Panc1 (cell line): ENCODE measurements around the gene EID2B. TPM values are rescaled to one million over a fixed set of nuclear protein-coding genes. Genes with fewer than 3 reads are reported as not detected.

ENCODE experiments used
- ATAC-seq: fragments of 200-7000 bp; cut with Tn5 transposase; 2 replicates; pipeline ENCODE4 v1.9.1; 2020; ENCODE audit warnings: mild to moderate bottlenecking, moderate library complexity
- BruUV-seq: library from RNA; stranded (reverse); fragments of 400-500 nt; replicated peaks from 2 replicates; lab custom pipeline; 2021; lab: Mats Ljungman, UMichigan
- CTCF ChIA-PET: fragments of 300-600 bp; sonication (Branson Sonifier 250); formaldehyde crosslinking; loops from one replicate; lab custom pipeline; 2022; ENCODE audit warnings: antibody characterized with exemption; lab: Charles Lee
- POLR2A ChIA-PET: fragments of 300-600 bp; sonication (Branson Sonifier 250); formaldehyde crosslinking; loops from one replicate; lab custom pipeline; 2022; ENCODE audit warnings: antibody characterized with exemption; lab: Charles Lee
- DNase-seq: peaks from one replicate; pipeline ENCODE4 v3.0.0-alpha.2; 2010; ENCODE audit warnings: low read depth, low spot score
- H3K27ac ChIP-seq: 2 replicates; pipeline ENCODE4 v1.5.1; 2011; ENCODE audit warnings: mild to moderate bottlenecking, low read length, inconsistent platforms
- H3K27me3 ChIP-seq: fragments of 200-500 bp; sonication (Bioruptor generic); 2 replicates; pipeline ENCODE4 v1.6.0; 2014; ENCODE audit warnings: low read length, inconsistent platforms; ENCODE audit not compliant: control insufficient read depth, insufficient read depth
- H3K36me3 ChIP-seq: fragments of 200-500 bp; sonication (Bioruptor generic); 2 replicates; pipeline ENCODE4 v1.5.1; 2014; ENCODE audit warnings: inconsistent platforms, mild to moderate bottlenecking, low read length, moderate library complexity; ENCODE audit not compliant: control insufficient read depth, insufficient read depth
- H3K4me1 ChIP-seq: 2 replicates; pipeline ENCODE4 v1.5.1; 2011; ENCODE audit warnings: inconsistent platforms, mild to moderate bottlenecking, low read length, moderate library complexity; ENCODE audit not compliant: control insufficient read depth, insufficient read depth
- H3K4me3 ChIP-seq, 2 experiments: 2 replicates each; pipeline ENCODE4 v1.5.1; 2011 to 2012; ENCODE audit warnings: low read depth in 2 of 2, low read length in 2 of 2, mild to moderate bottlenecking in 2 of 2, inconsistent platforms in 1 of 2, moderate library complexity in 1 of 2
- H3K9me3 ChIP-seq: fragments of 200-500 bp; sonication (Bioruptor generic); 2 replicates; pipeline ENCODE4 v1.5.1; 2014; ENCODE audit warnings: low read depth, mild to moderate bottlenecking, inconsistent platforms, low read length, moderate library complexity; ENCODE audit not compliant: control insufficient read depth, insufficient read depth
- POLR2AphosphoS5 ChIP-seq: IDR thresholded peaks from 2 replicates; pipeline ENCODE4 v1.6.1; 2012; ENCODE audit warnings: mild to moderate bottlenecking, low read depth, low read length, moderate library complexity
- REST ChIP-seq, 2 experiments: IDR thresholded peaks; 2 replicates each; pipeline ENCODE4 v1.6.1; 2011 to 2012; ENCODE audit warnings: low read depth in 2 of 2, control low read depth in 1 of 2, low read length in 1 of 2, mild to moderate bottlenecking in 1 of 2, moderate library complexity in 1 of 2; ENCODE audit not compliant: insufficient read depth in 1 of 2
- SIN3A ChIP-seq: IDR thresholded peaks from 2 replicates; pipeline ENCODE4 v1.6.1; 2012; ENCODE audit warnings: low read depth, mild to moderate bottlenecking, low read length, moderate library complexity, borderline replicate concordance; ENCODE audit not compliant: insufficient read depth
- TCF7L2 ChIP-seq: IDR thresholded peaks from 2 replicates; pipeline ENCODE4 v1.6.1; 2011; ENCODE audit warnings: mild to moderate bottlenecking, low read depth, low read length, inconsistent platforms
- in situ Hi-C: cut with HindIII; loops from 2 replicates; pipeline ENCODE4 v1.10.0; 2016; ENCODE audit warnings: low sequenced_read_pairs, low pct_unique_long_range_greater_than_20kb
- intact Hi-C: fragments of 100-400 bp; cut with micrococcal nuclease; formaldehyde crosslinking; loops from one replicate; pipeline ENCODE4 v1.10.0; 2022; ENCODE audit not compliant: unreplicated experiment
- total RNA-seq: library from RNA; stranded (reverse); gene quantifications from one replicate; pipeline ENCODE4 v1.2.1, GENCODE V29; 2021; ENCODE audit not compliant: unreplicated experiment
- TF ChIP-seq, protein P1 (sequence below): fragments of 450-650 bp; IDR thresholded peaks from 2 replicates; pipeline ENCODE4 v1.5.1; 2017; ENCODE audit warnings: mild to moderate bottlenecking

Gene EID2B
- total RNA-seq, 1 experiment from 2014 or later: 37.7 TPM

DNA sequence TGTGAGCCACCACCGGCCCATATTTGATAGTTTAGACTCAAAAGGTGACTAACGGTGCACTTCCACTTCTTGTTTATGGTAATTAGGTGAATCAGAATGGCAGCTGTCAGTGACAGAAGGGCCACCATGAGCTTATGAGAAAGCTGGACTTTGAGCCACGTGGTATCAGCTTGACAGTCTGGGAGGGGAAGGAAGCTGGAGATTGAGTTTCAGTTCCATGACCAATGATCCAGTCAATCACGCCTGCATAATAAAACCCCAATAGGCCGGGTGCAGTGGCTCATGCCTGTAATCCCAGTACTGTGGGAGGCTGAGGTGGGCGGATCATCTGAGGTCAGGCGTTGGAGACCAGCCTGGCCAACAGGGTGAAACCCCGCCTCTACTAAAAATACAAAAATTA is 8.2 kb downstream of the EID2B start:
- TF ChIP-seq SIN3A (no peak), REST (IDR thresholded peaks at IDR 0.05; ENCODE audit: insufficient read depth in 1 of 2, low read depth in 2 of 2, low read length in 1 of 2) (no peak), TCF7L2 (no peak), POLR2AphosphoS5 (no peak)
- TF ChIP-seq, protein P1, sequence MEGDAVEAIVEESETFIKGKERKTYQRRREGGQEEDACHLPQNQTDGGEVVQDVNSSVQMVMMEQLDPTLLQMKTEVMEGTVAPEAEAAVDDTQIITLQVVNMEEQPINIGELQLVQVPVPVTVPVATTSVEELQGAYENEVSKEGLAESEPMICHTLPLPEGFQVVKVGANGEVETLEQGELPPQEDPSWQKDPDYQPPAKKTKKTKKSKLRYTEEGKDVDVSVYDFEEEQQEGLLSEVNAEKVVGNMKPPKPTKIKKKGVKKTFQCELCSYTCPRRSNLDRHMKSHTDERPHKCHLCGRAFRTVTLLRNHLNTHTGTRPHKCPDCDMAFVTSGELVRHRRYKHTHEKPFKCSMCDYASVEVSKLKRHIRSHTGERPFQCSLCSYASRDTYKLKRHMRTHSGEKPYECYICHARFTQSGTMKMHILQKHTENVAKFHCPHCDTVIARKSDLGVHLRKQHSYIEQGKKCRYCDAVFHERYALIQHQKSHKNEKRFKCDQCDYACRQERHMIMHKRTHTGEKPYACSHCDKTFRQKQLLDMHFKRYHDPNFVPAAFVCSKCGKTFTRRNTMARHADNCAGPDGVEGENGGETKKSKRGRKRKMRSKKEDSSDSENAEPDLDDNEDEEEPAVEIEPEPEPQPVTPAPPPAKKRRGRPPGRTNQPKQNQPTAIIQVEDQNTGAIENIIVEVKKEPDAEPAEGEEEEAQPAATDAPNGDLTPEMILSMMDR: no peak
- Histone ChIP-seq H3K4me1 (peaks cover 3% of the 10 kb centered on the region; the same call in 1 of the 2 replicates), H3K27me3 (no peaks in the 10 kb centered on the region), H3K27ac (no peak overlapping the region), H3K36me3 (no peaks in the 10 kb centered on the region), H3K4me3 (no peak overlapping the region), H3K9me3 (no peaks in the 10 kb centered on the region)
- no peak for DNase-seq
- peak; percentile 1; the same call in 1 of the 2 replicates for ATAC-seq
- CTCF ChIA-PET: interaction anchor here (0.5 to 2.4 kb wide), 14 partner anchors 8 to 242 kb away, joined by 3 to 23 read pairs (median 4); partner anchors contain the start of genes EID2, EID2B and SELENOV
- BruUV-seq: no TSS peak
- in situ Hi-C loops (no loop called here), intact Hi-C loops (no loop called here)
- POLR2A ChIA-PET: interaction anchor here (0.5 to 11.8 kb wide), 12 partner anchors 8 to 337 kb away, joined by 3 to 196 read pairs (median 4); partner anchors contain the start of genes DYRK1B, EID2B, MED29 and RPS16

DNA sequence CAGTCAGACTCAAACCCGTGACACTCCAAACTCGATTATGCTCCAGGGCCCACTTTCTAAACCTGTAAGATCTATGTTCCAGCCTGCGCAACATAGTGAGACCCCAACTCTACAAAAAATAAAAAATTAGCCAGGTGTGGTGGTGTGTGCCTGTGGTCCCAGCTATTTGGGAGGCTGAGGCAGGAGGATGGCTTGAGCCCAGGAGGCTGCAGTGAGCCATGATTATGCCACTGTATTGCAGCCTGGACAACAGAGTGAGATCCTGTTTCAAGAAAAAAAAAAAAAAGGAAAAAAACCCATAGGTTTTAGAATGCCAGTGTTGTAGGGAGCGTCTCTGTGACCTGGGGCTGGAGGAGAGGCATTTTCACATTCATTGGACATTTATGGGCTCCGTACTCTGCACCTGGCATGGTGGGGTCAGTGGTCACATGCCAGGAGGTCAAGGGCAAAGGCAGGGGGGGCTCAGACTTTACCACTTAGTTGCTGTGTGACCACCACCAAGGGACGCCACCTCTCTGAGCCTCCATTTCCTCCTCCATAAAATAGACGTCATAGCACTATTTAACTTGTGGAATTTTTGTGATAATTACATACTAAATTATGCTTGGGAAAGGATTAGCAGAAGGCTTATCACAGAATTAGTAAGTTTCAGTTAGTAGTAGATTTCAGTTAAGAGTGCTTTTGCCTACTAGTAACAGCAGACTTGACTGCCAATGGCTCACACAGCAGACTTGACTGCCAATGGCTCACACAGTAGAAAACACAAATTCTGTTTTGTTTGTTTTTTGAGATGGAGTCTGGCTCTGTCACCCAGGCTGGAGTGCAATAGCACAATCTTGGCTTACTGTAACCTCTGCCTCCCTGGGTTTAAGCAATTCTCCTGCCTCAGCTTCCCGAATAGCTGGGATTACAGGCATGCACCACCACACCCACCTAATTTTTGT is 11.8 kb downstream of the EID2B start:
- no TSS peak for BruUV-seq

More for the DNA sequence above, 11.8 kb downstream of the EID2B start:
- Histone ChIP-seq H3K36me3 (no peaks in the 10 kb centered on the region), H3K27ac (no peak overlapping the region), H3K4me1 (peaks cover 13% of the 10 kb centered on the region), H3K9me3 (no peaks in the 10 kb centered on the region), H3K4me3 (no peak overlapping the region), H3K27me3 (peaks cover 5% of the 10 kb centered on the region)
- DNase-seq (no peak), ATAC-seq (no peak)
- TF ChIP-seq SIN3A: no peak
- no peak for TF ChIP-seq POLR2AphosphoS5
- no peak for TF ChIP-seq TCF7L2
- no peak for TF ChIP-seq REST (IDR thresholded peaks at IDR 0.05; ENCODE audit: insufficient read depth in 1 of 2, low read depth in 2 of 2, low read length in 1 of 2)
- TF ChIP-seq, protein P1: no peak
- intact Hi-C loops (no loop called here), in situ Hi-C loops (no loop called here)
- POLR2A ChIA-PET: interaction anchor here (0.5 to 3.5 kb wide), 16 partner anchors 10 to 953 kb away, joined by 3 to 43 read pairs (median 4); partner anchors contain the start of genes EID2B, PAF1 and RPS16
- CTCF ChIA-PET: interaction anchor here (0.5 to 3.9 kb wide), 16 partner anchors 9 to 231 kb away, joined by 3 to 49 read pairs (median 6); partner anchors contain the start of genes DLL3, EID2, EID2B and RPS16
